Measurements from ENCODE around the gene ALPL. TPM values are rescaled to one million over a fixed set of nuclear protein-coding genes. Genes with fewer than 3 reads are reported as not detected.

The ALPL gene
- total and polyA plus RNA-seq, 4 donors = 3.3 to 93.1 (median 40.7) TPM

DNA sequence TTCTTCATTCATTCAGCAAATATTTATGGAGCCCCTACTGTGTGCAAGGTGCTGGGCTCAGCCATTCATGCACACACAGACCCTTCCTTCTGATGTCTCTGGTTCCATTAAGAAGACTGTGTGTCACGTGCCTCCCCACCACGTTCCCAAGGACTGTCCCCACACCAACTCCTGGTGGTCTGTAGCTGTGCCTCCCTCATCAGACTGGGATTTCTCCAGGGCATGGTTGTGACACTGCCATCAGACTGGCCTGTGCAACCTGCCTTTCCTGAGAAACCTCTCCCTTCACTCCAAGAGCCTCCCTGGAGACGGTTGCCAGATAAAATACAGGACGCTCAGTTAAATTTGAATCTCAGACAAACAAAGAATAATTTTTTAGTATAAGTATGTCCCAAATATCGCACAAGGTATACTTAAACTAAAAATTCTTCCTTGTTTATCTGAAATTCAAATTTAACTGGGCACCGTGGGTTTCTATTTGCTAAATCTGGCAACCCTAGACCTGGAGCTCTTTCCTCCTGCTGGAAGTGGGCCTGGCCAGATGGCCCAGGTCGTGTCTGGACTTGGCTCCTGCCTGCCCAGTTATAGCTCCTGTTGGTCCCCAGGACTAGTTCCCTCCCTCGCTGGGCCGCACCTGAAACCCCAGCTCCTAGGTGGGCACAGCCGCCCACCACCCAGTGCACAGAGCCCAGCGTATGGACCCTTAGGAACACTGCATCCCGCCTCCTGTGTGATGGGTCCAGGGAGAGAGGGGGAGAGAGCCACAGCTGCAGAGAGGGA lies 83.1 kb downstream of the ALPL start (continued):
- TF ChIP-seq, protein P1, sequence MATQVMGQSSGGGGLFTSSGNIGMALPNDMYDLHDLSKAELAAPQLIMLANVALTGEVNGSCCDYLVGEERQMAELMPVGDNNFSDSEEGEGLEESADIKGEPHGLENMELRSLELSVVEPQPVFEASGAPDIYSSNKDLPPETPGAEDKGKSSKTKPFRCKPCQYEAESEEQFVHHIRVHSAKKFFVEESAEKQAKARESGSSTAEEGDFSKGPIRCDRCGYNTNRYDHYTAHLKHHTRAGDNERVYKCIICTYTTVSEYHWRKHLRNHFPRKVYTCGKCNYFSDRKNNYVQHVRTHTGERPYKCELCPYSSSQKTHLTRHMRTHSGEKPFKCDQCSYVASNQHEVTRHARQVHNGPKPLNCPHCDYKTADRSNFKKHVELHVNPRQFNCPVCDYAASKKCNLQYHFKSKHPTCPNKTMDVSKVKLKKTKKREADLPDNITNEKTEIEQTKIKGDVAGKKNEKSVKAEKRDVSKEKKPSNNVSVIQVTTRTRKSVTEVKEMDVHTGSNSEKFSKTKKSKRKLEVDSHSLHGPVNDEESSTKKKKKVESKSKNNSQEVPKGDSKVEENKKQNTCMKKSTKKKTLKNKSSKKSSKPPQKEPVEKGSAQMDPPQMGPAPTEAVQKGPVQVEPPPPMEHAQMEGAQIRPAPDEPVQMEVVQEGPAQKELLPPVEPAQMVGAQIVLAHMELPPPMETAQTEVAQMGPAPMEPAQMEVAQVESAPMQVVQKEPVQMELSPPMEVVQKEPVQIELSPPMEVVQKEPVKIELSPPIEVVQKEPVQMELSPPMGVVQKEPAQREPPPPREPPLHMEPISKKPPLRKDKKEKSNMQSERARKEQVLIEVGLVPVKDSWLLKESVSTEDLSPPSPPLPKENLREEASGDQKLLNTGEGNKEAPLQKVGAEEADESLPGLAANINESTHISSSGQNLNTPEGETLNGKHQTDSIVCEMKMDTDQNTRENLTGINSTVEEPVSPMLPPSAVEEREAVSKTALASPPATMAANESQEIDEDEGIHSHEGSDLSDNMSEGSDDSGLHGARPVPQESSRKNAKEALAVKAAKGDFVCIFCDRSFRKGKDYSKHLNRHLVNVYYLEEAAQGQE (IDR thresholded peaks at IDR 0.05) = no peak

- Histone ChIP-seq H3K27me3 (ENCODE audit: control insufficient read depth in 4 of 4, insufficient read depth in 4 of 4, low read length in 3 of 4) (no peaks in the 10 kb centered on the region), H3K9me3 (ENCODE audit: control insufficient read depth in 4 of 4, low read length in 3 of 4) (no peaks in the 10 kb centered on the region), H3K36me3 (ENCODE audit: control insufficient read depth in 4 of 4, insufficient read depth in 3 of 4, low read depth in 1 of 4, low read length in 3 of 4) (peaks cover 0 to 4% (median 3%) of the 10 kb centered on the region in 4 donors), H3K27ac (ENCODE audit: low read depth in 1 of 2, low read length in 2 of 2) (no peak overlapping the region), H3K4me3 (ENCODE audit: low read depth in 1 of 3, low read length in 3 of 3) (no peak overlapping the region), H3K4me1 (ENCODE audit: control insufficient read depth in 4 of 4, insufficient read depth in 4 of 4, low read length in 3 of 4) (no peaks in the 10 kb centered on the region), H3K9ac (ENCODE audit: low read depth in 1 of 2, low read length in 2 of 2) (no peak overlapping the region)
- no peak for TF ChIP-seq EGR1 (IDR thresholded peaks at IDR 0.05; ENCODE audit: low read depth in 2 of 2)
- no peak for TF ChIP-seq CTCF (IDR thresholded peaks at IDR 0.05; ENCODE audit: low read depth, low read length, missing input control)
- no peak for TF ChIP-seq FOXA1 (IDR thresholded peaks at IDR 0.05)
- no peak for TF ChIP-seq RAD21 (IDR thresholded peaks at IDR 0.05)
- no peak for TF ChIP-seq HNF4G (IDR thresholded peaks at IDR 0.05)
- TF ChIP-seq JUND (IDR thresholded peaks at IDR 0.05) = no peak
- TF ChIP-seq ZBTB33 (IDR thresholded peaks at IDR 0.05) = no peak
- no peak for TF ChIP-seq GABPA (IDR thresholded peaks at IDR 0.05 in 1 of 2, conservative IDR thresholded peaks at IDR 0.05 in 1 of 2)
- TF ChIP-seq FOXA2 (IDR thresholded peaks at IDR 0.05) = no peak
- TF ChIP-seq RXRA (IDR thresholded peaks at IDR 0.05) = no peak
- no peak for TF ChIP-seq TAF1 (conservative IDR thresholded peaks at IDR 0.05)
- TF ChIP-seq NR2F2 (IDR thresholded peaks at IDR 0.05) = no peak
- no peak for TF ChIP-seq YY1 (IDR thresholded peaks at IDR 0.05)
- TF ChIP-seq, protein P2, sequence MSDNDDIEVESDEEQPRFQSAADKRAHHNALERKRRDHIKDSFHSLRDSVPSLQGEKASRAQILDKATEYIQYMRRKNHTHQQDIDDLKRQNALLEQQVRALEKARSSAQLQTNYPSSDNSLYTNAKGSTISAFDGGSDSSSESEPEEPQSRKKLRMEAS (IDR thresholded peaks at IDR 0.05) = no peak
- TF ChIP-seq ATF3 (IDR thresholded peaks at IDR 0.05) = no peak
- TF ChIP-seq SP1 (IDR thresholded peaks at IDR 0.05) = no peak
- TF ChIP-seq, protein P1 (IDR thresholded peaks at IDR 0.05) = no peak
- TF ChIP-seq HNF4A (conservative IDR thresholded peaks at IDR 0.05) = no peak
- no peak for DNase-seq (ENCODE audit: low spot score)
- WGBS = 91% methylated on average over 8 of the region's 8 CpGs
Observed at GRCh38 chr1:21593231-21593630, 84.0 kb downstream of the ALPL start.

Measured in liver (tissue), 9 donors.